Esophagus muscularis mucosa (tissue), 4 donors: ENCODE data around the gene TAF6.
A peak's percentile ranks its signal among the peaks of the same experiment; 100 is the strongest.

ENCODE experiments used
- EP300 ChIP-seq: sonication (generic); formaldehyde crosslinking; IDR thresholded peaks from one replicate; pipeline ENCODE4 v1.6.1; 2017; ENCODE audit warnings: antibody characterized with exemption
- POLR2A ChIP-seq: fragments of 450-650 bp; IDR thresholded peaks from one replicate; pipeline ENCODE4 v1.6.1; 2017; ENCODE audit warnings: antibody characterized with exemption, moderate library complexity, mild to moderate bottlenecking, low read depth
- POLR2AphosphoS5 ChIP-seq, 2 donors: sonication (generic); formaldehyde crosslinking; IDR thresholded peaks; one replicate each; pipeline ENCODE4 v1.6.1; 2017; ENCODE audit warnings: antibody characterized with exemption in 2 of 2
- TF ChIP-seq, protein P1 (sequence below), 3 experiments: fragments of 200-600 bp in 2 of 3; fragments of 450-650 bp in 1 of 3; sonication (generic) in 2 of 3; IDR thresholded peaks; one replicate each; pipeline ENCODE4 v1.5.1; 2017 to 2019; ENCODE audit warnings: antibody characterized with exemption in 3 of 3, mild to moderate bottlenecking in 2 of 3, moderate library complexity in 1 of 3

DNA sequence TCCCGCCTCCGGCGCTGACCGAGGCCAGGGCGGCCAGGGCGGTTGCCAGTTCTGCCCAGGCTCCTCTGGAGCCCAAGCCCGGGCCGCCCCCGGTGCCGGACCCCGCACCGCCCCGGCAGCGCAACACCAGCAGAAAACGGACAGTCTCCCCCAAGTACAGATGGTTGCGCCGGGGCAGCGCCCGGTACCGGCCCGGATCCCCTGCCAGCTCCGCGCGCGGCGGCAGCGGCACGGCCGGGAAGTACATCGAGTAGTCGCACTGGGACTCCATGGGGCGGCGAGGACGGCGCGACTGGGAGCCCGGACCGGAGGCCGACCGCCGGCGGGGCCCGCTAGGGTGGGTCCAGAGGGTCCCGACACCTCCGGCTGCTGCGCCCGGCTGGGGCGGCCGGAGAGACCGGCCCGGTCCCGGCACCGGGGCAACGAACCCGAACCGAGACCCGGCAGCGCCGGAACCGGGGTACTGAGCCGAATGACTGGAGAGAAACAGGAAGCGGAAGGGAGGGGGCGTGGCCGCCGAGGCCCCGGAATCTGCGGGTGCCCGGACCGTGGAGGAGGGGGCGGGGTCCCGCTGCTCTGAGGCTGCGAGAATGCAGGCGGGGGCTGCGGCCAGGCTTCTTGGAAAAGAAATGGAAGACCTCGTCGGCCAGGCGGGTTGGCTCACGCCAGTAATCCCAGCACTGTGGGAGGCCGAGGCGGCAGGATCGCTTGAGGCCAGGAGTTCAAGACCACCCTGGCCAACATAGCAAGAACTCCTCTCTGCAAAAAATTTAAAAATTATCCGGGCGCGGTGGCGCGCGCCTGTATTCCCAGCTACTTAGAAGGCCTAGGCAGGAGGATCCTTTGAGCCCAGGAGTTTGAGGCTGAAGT lies 39.3 kb upstream of the TAF6 start, which contains the start of gene TRAPPC14:
- TF ChIP-seq, protein P1, sequence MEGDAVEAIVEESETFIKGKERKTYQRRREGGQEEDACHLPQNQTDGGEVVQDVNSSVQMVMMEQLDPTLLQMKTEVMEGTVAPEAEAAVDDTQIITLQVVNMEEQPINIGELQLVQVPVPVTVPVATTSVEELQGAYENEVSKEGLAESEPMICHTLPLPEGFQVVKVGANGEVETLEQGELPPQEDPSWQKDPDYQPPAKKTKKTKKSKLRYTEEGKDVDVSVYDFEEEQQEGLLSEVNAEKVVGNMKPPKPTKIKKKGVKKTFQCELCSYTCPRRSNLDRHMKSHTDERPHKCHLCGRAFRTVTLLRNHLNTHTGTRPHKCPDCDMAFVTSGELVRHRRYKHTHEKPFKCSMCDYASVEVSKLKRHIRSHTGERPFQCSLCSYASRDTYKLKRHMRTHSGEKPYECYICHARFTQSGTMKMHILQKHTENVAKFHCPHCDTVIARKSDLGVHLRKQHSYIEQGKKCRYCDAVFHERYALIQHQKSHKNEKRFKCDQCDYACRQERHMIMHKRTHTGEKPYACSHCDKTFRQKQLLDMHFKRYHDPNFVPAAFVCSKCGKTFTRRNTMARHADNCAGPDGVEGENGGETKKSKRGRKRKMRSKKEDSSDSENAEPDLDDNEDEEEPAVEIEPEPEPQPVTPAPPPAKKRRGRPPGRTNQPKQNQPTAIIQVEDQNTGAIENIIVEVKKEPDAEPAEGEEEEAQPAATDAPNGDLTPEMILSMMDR (IDR thresholded peaks at IDR 0.05) = peak in 1 of 3 experiments; percentile 6
- TF ChIP-seq POLR2AphosphoS5 (IDR thresholded peaks at IDR 0.05) = peak; percentile 75 to 78
- no peak for TF ChIP-seq EP300
- no peak for TF ChIP-seq POLR2A
